Ascending aorta (tissue), 2 donors: ENCODE data around the gene MANEAL. TPM values are rescaled to one million over a fixed set of nuclear protein-coding genes. Genes with fewer than 3 reads are reported as not detected.

Source experiments
- DNase-seq, 2 donors: peaks; one replicate each; pipeline ENCODE4 v3.0.0-alpha.2; 2019; ENCODE audit warnings: low spot score in 2 of 2
- H3K27ac ChIP-seq, 2 donors: fragments of 200-600 bp; sonication (generic); one replicate each; pipeline ENCODE4 v1.5.1; 2016 to 2017; ENCODE audit warnings: mild to moderate bottlenecking in 1 of 2
- H3K27me3 ChIP-seq: fragments of 200-600 bp; sonication (generic); one replicate; pipeline ENCODE4 v1.5.1; 2017
- H3K36me3 ChIP-seq, 2 donors: fragments of 200-600 bp; sonication (generic); one replicate each; pipeline ENCODE4 v1.5.1; 2016
- H3K4me1 ChIP-seq, 2 donors: fragments of 200-600 bp; sonication (generic); one replicate each; pipeline ENCODE4 v1.5.1; 2016 to 2017; ENCODE audit warnings: mild to moderate bottlenecking in 1 of 2
- H3K4me3 ChIP-seq, 2 donors: fragments of 200-600 bp; sonication (generic); one replicate each; pipeline ENCODE4 v1.5.1; 2016 to 2017; ENCODE audit warnings: mild to moderate bottlenecking in 1 of 2
- H3K9me3 ChIP-seq, 2 donors: fragments of 200-600 bp; sonication (generic); one replicate each; pipeline ENCODE4 v1.5.1; 2016
- CTCF ChIP-seq, 3 experiments: fragments of 200-600 bp in 2 of 3; fragments of 450-650 bp in 1 of 3; sonication (generic) in 2 of 3; IDR thresholded peaks; one replicate each; pipeline ENCODE4 v1.5.1; 2016 to 2019; ENCODE audit warnings: antibody characterized with exemption in 3 of 3, mild to moderate bottlenecking in 1 of 3, moderate library complexity in 1 of 3
- intact Hi-C: fragments of 100-400 bp; cut with DNase I; formaldehyde crosslinking; loops from one replicate; pipeline ENCODE4 v1.15.1; 2023
- total RNA-seq: library from RNA; depleted of rRNA; stranded (reverse); fragments of >200 nt; gene quantifications from one replicate; pipeline ENCODE4 v1.1.0, GENCODE V29; 2016

The MANEAL gene
- total RNA-seq, 1 donor from 2014 or later, result 0.43 TPM

GRCh38 chr1:37824001-37824400, 30.4 kb downstream of the MANEAL start:
- TF ChIP-seq CTCF (IDR thresholded peaks at IDR 0.05), result no peak
- Histone ChIP-seq H3K36me3 (peaks cover 53 to 55% of the 10 kb centered on the region in 2 donors), H3K27me3 (no peaks in the 10 kb centered on the region), H3K4me3 (no peak overlapping the region), H3K27ac (no peak overlapping the region), H3K9me3 (no peaks in the 10 kb centered on the region), H3K4me1 (no peaks in the 10 kb centered on the region)
- no peak for DNase-seq
- intact Hi-C loops, result no loop called here

- Histone ChIP-seq H3K27ac (no peak overlapping the region), H3K27me3 (no peaks in the 10 kb centered on the region), H3K4me3 (no peak overlapping the region), H3K9me3 (no peaks in the 10 kb centered on the region), H3K4me1 (no peaks in the 10 kb centered on the region), H3K36me3 (peaks cover 58 to 60% of the 10 kb centered on the region in 2 donors)
- intact Hi-C loops, result no loop called here
- no peak for TF ChIP-seq CTCF (IDR thresholded peaks at IDR 0.05)
- DNase-seq, result no peak
These were observed 31.9 kb downstream of the MANEAL start for GRCh38 chr1:37825506-37825905.

DNA sequence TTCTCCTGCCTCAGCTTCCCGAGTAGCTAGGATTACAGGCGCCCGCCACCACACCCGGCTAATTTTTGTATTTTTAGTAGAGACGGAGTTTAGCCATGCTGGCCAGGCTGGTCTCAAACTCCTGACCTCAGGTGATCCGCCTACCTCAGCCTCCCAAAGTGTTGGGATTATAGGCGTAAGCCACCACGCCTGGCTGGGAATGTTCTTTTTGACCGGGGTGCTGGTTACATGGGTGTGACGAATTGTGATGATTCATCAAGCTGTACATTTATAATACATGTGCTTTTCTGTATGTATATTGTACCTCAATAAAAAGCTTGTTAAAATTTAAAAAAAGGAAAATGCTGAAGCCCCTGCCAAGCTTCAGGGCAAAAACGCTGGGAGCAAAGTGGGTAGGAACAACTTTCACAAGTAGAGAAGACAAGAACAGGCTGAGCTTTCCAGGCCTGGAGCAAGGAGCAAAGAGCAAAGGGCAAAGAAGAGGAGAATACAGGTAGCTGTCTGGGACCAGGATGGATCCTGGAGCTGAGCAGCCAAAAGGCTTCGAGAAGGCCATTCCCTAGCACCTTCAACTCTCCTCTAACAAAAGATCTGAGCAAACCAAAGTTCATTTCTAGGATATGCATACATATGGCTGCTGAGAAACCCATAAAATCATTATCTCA, 34.9 kb downstream of the MANEAL start:
- no peaks in the 10 kb centered on the region for H3K4me1 ChIP-seq
- no peaks in the 10 kb centered on the region for H3K9me3 ChIP-seq
- DNase-seq, result no peak
- H3K36me3 ChIP-seq, result peaks cover 55 to 59% of the 10 kb centered on the region in 2 donors
- no peaks in the 10 kb centered on the region for H3K27me3 ChIP-seq
- no peak overlapping the region for H3K27ac ChIP-seq
- intact Hi-C loops, result no loop called here
- no peak for TF ChIP-seq CTCF (IDR thresholded peaks at IDR 0.05)
- no peak overlapping the region for H3K4me3 ChIP-seq

- intact Hi-C loops, result no loop called here
- no peaks in the 10 kb centered on the region for H3K4me1 ChIP-seq
- no peaks in the 10 kb centered on the region for H3K27me3 ChIP-seq
- no peaks in the 10 kb centered on the region for H3K9me3 ChIP-seq
- peaks cover 69 to 74% of the 10 kb centered on the region in 2 donors for H3K36me3 ChIP-seq
- H3K27ac ChIP-seq, result no peak overlapping the region
- DNase-seq, result no peak
- no peak for TF ChIP-seq CTCF (IDR thresholded peaks at IDR 0.05)
- no peak overlapping the region for H3K4me3 ChIP-seq
These were observed 37.5 kb downstream of the MANEAL start for GRCh38 chr1:37831109-37831508.

DNA sequence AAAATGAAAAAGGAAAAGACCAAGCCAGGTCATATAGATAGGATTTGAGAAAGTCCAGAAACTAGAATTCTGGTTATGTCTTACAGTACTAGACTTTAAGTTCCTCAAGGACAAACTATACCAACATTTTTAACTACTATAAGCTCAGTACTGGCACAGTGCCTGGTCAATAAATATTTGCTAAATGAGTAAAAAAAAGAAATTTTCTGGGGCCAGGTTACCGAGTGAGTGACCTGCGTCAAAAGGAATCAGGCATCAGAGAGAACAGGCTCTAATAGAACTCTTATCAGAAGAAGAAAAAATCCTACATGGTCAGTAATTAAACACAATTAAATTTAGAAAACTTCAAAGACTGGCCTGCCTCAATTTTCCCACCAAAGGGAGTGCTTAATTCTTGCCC, 38.2 kb downstream of the MANEAL start:
- intact Hi-C loops, result no loop called here
- peaks cover 64 to 80% of the 10 kb centered on the region in 2 donors for H3K36me3 ChIP-seq

More for the DNA sequence above, 38.2 kb downstream of the MANEAL start:
- no peak overlapping the region for H3K27ac ChIP-seq
- no peaks in the 10 kb centered on the region for H3K4me1 ChIP-seq
- H3K4me3 ChIP-seq, result no peak overlapping the region
- H3K9me3 ChIP-seq, result no peaks in the 10 kb centered on the region
- H3K27me3 ChIP-seq, result no peaks in the 10 kb centered on the region
- DNase-seq, result no peak
- TF ChIP-seq CTCF (IDR thresholded peaks at IDR 0.05), result no peak
